ENCODE results near the gene MAB21L3.

GRCh38 chr1:116126281-116126680 is 15.1 kb downstream of the MAB21L3 start:
- TF ChIP-seq ZNF891 (CRISPR knock-in tag; IDR thresholded peaks at IDR 0.05): no peak
- no peak for TF ChIP-seq MBNL3 (CRISPR knock-in tag; conservative IDR thresholded peaks at IDR 0.05)
- TF ChIP-seq CTCF (CRISPR knock-in tag; IDR thresholded peaks at IDR 0.05): no peak
- no peak for TF ChIP-seq HNRNPL (IDR thresholded peaks at IDR 0.05; ENCODE audit: low read depth, low read length)
- no peak for TF ChIP-seq ZSCAN30 (CRISPR knock-in tag; IDR thresholded peaks at IDR 0.05)
- no peak for TF ChIP-seq HDAC2 (CRISPR knock-in tag; IDR thresholded peaks at IDR 0.05)
- TF ChIP-seq ZNF747 (CRISPR knock-in tag; IDR thresholded peaks at IDR 0.05; ENCODE audit: borderline replicate concordance): no peak
- no peak for TF ChIP-seq POLR2A (IDR thresholded peaks at IDR 0.05; ENCODE audit: insufficient read depth in 1 of 2, low read depth in 2 of 2, low read length in 2 of 2)
- TF ChIP-seq MYC (CRISPR knock-in tag; IDR thresholded peaks at IDR 0.05; ENCODE audit: borderline replicate concordance): no peak
- TF ChIP-seq SUZ12 (IDR thresholded peaks at IDR 0.05; ENCODE audit: low read depth, low read length): no peak
- no peak for TF ChIP-seq SALL2 (CRISPR knock-in tag; IDR thresholded peaks at IDR 0.05)
